ENCODE results near the gene LAMC2. TPM values are rescaled to one million over a fixed set of nuclear protein-coding genes. Genes with fewer than 3 reads are reported as not detected.

LAMC2 gene
- total and polyA plus RNA-seq, 2 of the 13 experiments (the other 11 are each of a cell fraction or from before 2014, with no cell fraction given) = 0.03 TPM; not detected in 1

DNA sequence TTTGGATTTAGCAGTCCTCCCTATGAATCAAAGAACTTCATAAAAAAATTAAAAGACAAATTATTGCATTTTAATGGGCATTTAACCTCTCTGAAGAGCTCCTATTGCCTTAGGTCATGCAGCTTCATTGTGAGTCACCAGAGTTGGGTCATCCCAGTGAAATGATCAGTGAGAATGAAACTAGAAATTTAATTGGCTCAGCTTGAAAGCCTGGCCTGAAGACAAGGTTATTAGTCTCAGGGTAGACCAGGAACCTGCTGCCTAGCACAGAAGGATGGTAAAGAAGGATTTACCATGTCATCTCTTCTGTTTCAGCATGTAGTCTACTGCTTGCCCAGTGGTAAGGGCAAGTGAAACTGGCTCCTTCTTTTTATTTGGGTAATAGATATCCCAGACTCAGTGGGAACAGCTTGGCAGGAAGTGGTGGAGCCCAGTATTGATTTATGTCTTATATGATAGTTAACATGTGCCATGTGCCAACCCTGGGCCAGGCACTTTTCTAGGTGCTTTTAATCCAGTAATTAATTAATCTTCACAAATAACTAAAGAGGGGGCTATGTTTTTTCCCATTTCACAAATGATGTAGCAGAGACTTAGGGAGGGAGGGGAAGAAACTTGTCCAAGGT is 23.6 kb downstream of the LAMC2 start:
- no peaks in the 10 kb centered on the region for H4K20me1 ChIP-seq (ENCODE audit: insufficient read depth, low read length)
- H3K4me1 ChIP-seq (ENCODE audit: insufficient read depth, low read length) = no peaks in the 10 kb centered on the region
- BruUV-seq (replicated peaks) = no TSS peak
- DNase-seq (ENCODE audit: low spot score) (no peak), FAIRE-seq (no peak), ATAC-seq (no peak)
- H3K79me2 ChIP-seq (ENCODE audit: insufficient read depth, low read length) = no peaks in the 10 kb centered on the region
- no peak overlapping the region for H3K27ac ChIP-seq (ENCODE audit: extremely low read length, insufficient read depth, low read length)
- no peaks in the 10 kb centered on the region for H3K9me3 ChIP-seq (ENCODE audit: low read length)
- H2AFZ ChIP-seq (ENCODE audit: low read length) = no peak overlapping the region
- no peaks in the 10 kb centered on the region for H3K27me3 ChIP-seq (ENCODE audit: control insufficient read depth in 1 of 2, insufficient read depth in 2 of 2, low read length in 2 of 2)
- no peak overlapping the region for H3K4me3 ChIP-seq (replicated peaks in 1 of 3; ENCODE audit: insufficient read depth in 1 of 3, low read depth in 2 of 3, low read length in 3 of 3)
- no peaks in the 10 kb centered on the region for H3K36me3 ChIP-seq (replicated peaks in 1 of 2; ENCODE audit: control insufficient read depth in 1 of 2, insufficient read depth in 2 of 2, low read length in 2 of 2)
- no peak overlapping the region for H3K4me2 ChIP-seq (ENCODE audit: low read depth, low read length)
- intact Hi-C loops (cut with micrococcal nuclease; ENCODE audit: unreplicated experiment) (no loop called here), in situ Hi-C loops (cut with HindIII; ENCODE audit: extremely low pct_ligation_motif_present, low pct_unique_long_range_greater_than_20kb) (no loop called here)
- ChIA-PET POLR2A (no interaction called here), CTCF (ENCODE audit: low intra/inter-chr PET ratio, low total read pairs) (no interaction called here)
- H3K9ac ChIP-seq (ENCODE audit: insufficient read depth, low read depth, low read length) = no peak overlapping the region
- TF ChIP-seq SOX13 (IDR thresholded peaks at IDR 0.05) (no peak), SOX13 (CRISPR knock-in tag; conservative IDR thresholded peaks at IDR 0.05 in 1 of 2, IDR thresholded peaks at IDR 0.05 in 1 of 2) (no peak), ZNF883 (CRISPR knock-in tag; IDR thresholded peaks at IDR 0.05; ENCODE audit: not compliant biosample characterization) (no peak), MED13 (CRISPR knock-in tag; IDR thresholded peaks at IDR 0.05) (no peak), ZBTB42 (CRISPR knock-in tag; IDR thresholded peaks at IDR 0.05) (no peak), ZMYM3 (CRISPR knock-in tag; IDR thresholded peaks at IDR 0.05) (no peak), NCOA2 (CRISPR knock-in tag; IDR thresholded peaks at IDR 0.05) (no peak), KDM2A (CRISPR knock-in tag; IDR thresholded peaks at IDR 0.05; ENCODE audit: borderline replicate concordance, low read depth) (no peak), ASH2L (IDR thresholded peaks at IDR 0.05; ENCODE audit: insufficient read length, low read depth, low read length) (no peak), KDM1A (CRISPR knock-in tag; IDR thresholded peaks at IDR 0.05) (no peak), REL (CRISPR knock-in tag; conservative IDR thresholded peaks at IDR 0.05) (no peak), ZNF558 (CRISPR knock-in tag; IDR thresholded peaks at IDR 0.05; ENCODE audit: borderline replicate concordance) (no peak), EED (CRISPR knock-in tag; IDR thresholded peaks at IDR 0.05) (no peak), ZNF10 (CRISPR knock-in tag; IDR thresholded peaks at IDR 0.05; ENCODE audit: borderline replicate concordance, low read depth) (no peak), NFKBIZ (CRISPR knock-in tag; IDR thresholded peaks at IDR 0.05) (no peak), NFE2L1 (CRISPR knock-in tag; IDR thresholded peaks at IDR 0.05; ENCODE audit: borderline replicate concordance) (no peak)
- TF ChIP-seq, protein P1, sequence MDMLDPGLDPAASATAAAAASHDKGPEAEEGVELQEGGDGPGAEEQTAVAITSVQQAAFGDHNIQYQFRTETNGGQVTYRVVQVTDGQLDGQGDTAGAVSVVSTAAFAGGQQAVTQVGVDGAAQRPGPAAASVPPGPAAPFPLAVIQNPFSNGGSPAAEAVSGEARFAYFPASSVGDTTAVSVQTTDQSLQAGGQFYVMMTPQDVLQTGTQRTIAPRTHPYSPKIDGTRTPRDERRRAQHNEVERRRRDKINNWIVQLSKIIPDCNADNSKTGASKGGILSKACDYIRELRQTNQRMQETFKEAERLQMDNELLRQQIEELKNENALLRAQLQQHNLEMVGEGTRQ (IDR thresholded peaks at IDR 0.05; ENCODE audit: low read depth, low read length) = no peak
- TF ChIP-seq, protein P1 (CRISPR knock-in tag; IDR thresholded peaks at IDR 0.05; ENCODE audit: borderline replicate concordance) = no peak
- TF ChIP-seq, protein P2, sequence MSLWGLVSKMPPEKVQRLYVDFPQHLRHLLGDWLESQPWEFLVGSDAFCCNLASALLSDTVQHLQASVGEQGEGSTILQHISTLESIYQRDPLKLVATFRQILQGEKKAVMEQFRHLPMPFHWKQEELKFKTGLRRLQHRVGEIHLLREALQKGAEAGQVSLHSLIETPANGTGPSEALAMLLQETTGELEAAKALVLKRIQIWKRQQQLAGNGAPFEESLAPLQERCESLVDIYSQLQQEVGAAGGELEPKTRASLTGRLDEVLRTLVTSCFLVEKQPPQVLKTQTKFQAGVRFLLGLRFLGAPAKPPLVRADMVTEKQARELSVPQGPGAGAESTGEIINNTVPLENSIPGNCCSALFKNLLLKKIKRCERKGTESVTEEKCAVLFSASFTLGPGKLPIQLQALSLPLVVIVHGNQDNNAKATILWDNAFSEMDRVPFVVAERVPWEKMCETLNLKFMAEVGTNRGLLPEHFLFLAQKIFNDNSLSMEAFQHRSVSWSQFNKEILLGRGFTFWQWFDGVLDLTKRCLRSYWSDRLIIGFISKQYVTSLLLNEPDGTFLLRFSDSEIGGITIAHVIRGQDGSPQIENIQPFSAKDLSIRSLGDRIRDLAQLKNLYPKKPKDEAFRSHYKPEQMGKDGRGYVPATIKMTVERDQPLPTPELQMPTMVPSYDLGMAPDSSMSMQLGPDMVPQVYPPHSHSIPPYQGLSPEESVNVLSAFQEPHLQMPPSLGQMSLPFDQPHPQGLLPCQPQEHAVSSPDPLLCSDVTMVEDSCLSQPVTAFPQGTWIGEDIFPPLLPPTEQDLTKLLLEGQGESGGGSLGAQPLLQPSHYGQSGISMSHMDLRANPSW (CRISPR knock-in tag; IDR thresholded peaks at IDR 0.05; ENCODE audit: borderline replicate concordance) = no peak
- TF ChIP-seq, protein P3, sequence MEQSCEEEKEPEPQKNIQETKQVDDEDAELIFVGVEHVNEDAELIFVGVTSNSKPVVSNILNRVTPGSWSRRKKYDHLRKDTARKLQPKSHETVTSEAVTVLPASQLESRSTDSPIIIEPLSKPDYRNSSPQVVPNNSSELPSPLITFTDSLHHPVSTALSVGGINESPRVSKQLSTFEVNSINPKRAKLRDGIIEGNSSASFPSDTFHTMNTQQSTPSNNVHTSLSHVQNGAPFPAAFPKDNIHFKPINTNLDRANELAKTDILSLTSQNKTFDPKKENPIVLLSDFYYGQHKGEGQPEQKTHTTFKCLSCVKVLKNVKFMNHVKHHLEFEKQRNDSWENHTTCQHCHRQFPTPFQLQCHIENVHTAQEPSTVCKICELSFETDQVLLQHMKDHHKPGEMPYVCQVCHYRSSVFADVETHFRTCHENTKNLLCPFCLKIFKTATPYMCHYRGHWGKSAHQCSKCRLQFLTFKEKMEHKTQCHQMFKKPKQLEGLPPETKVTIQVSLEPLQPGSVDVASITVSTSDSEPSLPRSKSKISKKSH (CRISPR knock-in tag; IDR thresholded peaks at IDR 0.05; ENCODE audit: borderline replicate concordance) = no peak
